ENCODE measurements around the gene VAMP4.
"Not testable (repeated sequence)": the region's sequence is repeated elsewhere in the genome, so short reads cannot be mapped to it uniquely, and the experiment has no call there.

VAMP4 gene

DNA sequence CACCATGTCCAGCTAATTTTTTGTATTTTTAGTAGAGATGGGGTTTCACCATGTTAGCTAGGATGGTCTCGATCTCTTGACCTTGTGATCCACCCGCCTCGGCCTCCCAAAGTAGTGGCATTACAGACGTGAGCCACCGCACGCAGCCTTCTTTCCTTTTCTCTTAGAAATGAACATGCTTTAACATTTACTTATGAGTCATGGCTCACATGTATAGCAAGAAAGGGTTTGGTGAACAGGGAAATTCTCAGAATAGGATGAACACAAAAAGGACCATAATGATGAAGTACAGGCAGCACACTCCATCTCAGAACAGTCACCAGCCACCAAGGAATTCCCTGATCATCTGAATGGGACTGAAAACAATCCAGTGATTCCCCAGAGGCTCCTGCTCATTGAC lies 9.4 kb upstream of the VAMP4 start:
- DNase-seq (ENCODE audit: low spot score): no peak

DNA sequence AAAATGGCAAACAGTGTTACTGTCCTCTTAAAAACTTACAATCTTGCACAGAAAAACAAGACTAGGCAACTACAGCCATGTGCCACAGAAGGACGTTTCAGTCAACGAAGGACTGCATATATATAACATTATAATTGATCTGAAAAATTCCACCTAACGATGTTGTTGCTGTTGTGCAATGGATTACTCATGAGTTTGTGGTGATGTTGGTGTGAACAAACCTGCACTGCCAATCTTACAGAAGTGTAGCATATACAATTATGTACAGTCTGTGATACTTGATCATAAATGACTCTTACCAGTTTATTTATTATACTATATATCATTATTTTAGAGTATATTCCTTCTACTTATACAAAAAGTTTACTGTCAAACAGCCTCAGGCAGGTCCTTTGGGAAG lies 6.8 kb upstream of the VAMP4 start:
- DNase-seq (ENCODE audit: low spot score): no peak

- DNase-seq (ENCODE audit: low spot score): no peak
These were observed 3.1 kb upstream of the VAMP4 start for GRCh38 chr1:171744986-171745385.

DNA sequence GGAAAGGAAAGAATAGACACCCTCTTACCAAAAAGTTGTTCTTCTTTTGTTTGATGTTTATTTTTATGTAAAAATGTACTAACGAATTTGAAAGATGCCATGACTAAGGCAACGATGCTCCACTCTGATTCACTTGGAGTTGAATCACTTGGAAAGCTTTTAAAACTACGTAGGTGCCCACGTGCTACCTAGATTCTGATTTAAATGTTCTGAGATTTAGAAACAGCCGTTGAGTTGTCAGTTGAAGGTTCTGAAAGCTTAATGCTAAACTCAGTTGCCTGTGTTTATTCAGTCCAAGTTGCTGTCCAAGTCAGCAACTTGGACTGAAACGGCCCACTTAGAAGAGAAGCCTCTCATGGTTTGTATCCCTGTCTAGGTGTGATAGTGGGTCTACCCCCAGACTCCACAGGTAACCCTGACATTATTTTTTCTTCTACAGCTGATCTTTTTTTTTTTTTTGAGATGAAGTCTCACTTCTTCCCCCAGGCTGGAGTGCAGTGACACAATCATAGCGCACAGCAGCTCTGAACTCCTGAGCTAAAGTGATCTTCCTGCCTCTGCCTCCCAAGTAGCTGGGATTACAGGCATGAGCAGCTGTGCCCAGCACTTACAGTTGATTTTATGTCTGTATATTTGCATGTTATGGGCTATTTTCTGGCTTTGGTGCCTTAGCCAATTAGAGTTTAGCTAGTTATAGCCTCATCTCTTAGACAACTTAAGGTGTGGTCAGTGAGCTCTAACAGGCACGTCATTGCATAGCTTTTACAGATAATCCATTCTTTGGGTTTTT lies 1.4 kb upstream of the VAMP4 start:
- DNase-seq (ENCODE audit: low spot score): peak; percentile 37

DNA sequence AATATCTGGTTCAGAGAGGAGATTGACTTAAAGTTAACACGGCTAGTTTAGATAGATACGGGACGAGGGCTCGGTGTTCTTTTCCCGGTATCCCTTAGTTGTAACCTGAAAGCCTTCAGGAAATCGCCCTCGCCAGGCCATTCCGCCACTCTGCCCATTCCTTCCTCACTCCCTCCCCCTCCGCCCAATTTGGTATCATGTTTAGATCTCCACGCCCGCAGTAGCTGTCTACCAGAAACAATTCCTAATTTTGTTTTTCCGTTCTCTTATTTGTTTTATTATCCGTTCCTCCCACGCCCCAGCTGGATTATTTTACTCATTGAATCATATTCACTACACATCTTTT lies 685 bp upstream of the VAMP4 start:
- DNase-seq (ENCODE audit: low spot score): no peak

- peak; percentile 53 for DNase-seq (ENCODE audit: low spot score)
These were observed 636 bp downstream of the VAMP4 start for GRCh38 chr1:171740987-171741871.

DNA sequence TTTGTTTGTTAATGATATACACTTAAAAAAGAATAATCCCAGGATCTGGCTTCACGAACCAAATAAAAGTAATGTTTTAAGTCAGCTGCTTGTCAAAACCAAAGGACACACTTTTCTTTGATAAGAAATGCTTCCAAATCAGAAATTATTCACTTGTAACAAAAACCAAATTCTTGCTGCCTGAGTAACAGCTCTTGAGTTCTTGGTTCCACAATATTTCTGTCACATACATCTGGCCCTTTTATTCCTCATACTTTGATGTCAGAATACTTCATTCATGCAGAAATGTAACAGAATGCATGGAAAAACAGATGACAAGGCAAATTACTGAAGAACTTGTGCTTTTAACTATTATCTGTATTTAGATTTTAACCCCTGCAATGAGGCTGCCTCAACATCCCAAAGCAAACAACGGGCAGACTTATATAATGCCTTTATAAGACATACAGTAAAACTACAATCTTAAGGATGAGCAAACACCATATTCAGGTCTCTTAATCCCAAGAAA lies 1.5 kb downstream of the VAMP4 start:
- DNase-seq (ENCODE audit: low spot score): no peak

DNA sequence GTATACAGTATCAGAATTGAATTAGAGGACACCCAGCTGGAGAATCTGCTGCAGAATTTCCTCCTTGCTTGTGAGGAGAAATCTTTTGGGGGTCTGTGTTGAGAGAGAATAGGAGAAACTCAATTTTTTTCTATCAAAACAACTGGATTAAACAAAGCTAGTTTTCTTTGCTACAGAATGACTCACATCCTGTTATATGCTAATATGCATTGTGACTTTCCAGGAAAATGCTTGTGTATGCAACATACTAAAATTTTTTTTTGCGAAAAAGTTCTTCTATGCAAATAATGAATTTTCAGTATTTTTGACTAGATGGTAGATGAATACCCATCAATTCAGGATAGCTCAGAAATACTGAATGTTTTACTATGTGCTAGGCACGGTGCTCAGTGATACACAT lies 2.2 kb downstream of the VAMP4 start:
- DNase-seq (ENCODE audit: low spot score): no peak

DNA sequence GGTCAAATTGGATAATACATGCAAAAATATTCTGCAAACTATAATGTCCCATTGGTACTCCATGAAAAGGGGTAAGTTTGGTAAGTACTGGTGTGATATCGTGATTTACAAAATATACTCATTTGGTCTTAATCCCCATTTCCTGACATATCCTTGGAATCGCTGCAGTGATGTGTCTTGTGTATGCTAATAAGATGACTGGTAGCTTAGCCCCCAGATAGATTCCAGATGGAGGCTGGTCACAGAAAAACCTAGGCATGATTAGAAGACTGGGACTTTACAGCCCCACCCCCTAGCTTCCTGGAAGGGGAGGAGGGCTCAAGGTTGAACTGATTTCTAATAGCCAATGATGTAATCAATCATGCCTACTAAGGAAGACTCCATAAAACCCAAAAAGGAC lies 3.0 kb downstream of the VAMP4 start:
- DNase-seq (ENCODE audit: low spot score): no peak

- no peak for DNase-seq (ENCODE audit: low spot score)
These were observed 5.7 kb downstream of the VAMP4 start for GRCh38 chr1:171736196-171736595.

DNA sequence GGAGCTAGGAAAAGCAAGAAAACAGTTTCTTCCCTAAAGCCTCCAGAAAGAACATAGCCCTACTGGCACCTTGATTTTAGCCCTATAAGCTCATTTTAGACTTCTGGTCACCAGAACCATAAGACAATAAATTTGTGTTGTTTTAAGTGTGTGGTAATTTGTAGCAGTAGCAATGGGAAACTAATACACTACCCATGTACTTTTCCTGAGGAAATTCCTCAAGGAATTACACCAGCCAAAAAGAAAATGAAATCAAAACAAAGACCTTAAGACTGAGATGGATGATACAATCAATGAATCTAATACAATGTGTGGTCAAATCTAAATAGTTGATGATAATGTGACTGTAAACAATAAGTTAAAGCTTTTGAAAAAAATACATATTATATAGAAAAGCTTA lies 11.8 kb downstream of the VAMP4 start:
- DNase-seq (ENCODE audit: low spot score): no peak

- no peak for DNase-seq (ENCODE audit: low spot score)
These were observed 14.1 kb downstream of the VAMP4 start for GRCh38 chr1:171727778-171728177.

DNA sequence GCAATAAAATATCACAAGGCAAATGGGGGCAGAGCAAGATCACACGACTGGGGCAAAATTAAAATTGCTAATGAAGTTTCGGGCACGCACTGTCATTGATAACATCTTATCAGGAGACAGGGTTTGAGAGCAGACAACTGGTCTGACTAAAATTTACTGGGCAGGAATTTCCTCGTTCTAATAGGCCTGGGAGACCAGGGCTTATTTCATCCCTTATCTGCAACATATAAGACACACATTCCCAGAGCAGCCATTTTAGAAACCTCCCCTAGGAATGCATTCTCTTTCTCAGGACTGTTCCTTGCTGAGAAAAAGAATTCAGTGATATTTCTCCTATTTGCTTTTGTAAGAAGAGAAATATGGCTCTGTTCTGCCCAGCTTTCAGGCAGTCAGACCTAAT lies 18.7 kb downstream of the VAMP4 start:
- not testable (repeated sequence) for DNase-seq (ENCODE audit: low spot score)

GRCh38 chr1:171718848-171719247 lies 23.0 kb downstream of the VAMP4 start:
- DNase-seq (ENCODE audit: low spot score): no peak

GRCh38 chr1:171718216-171718615 lies 23.6 kb downstream of the VAMP4 start:
- no peak for DNase-seq (ENCODE audit: low spot score)

DNA sequence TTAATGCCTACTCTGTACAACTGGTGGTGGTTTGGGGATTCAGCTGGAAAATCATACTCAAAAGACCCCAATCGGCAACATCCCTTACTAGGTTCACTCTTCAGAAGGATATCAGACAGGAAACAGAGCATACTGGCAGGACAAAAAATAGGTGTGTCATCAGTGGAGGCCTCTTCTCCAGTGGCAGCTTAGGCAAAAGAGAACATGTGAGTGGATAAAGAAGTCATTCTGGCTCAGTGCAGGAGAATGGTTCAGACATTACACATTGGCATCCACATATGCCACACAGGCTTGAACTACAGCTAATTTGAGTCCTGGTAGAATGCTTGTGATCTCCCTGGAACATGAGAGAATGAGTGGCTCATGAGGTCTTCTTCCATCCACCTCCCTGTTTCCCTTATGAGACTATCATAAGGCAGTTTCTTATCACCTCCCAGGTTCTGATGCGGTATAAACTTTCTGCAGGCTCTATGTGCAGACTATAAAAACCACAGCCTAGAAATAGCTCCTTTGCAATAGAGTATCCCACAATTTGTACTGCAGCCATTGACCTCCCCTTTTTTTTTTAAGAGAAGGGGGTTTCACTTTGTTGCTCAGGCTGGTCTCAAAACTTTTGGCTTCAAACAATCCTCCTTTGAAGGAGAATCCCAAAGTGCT lies 24.7 kb downstream of the VAMP4 start:
- DNase-seq (ENCODE audit: low spot score): no peak

- DNase-seq (ENCODE audit: low spot score): no peak
These were observed 25.2 kb downstream of the VAMP4 start for GRCh38 chr1:171716616-171717015.

GRCh38 chr1:171715813-171716251 lies 26.0 kb downstream of the VAMP4 start:
- no peak for DNase-seq (ENCODE audit: low spot score)

- DNase-seq (ENCODE audit: low spot score): peak; percentile 69
These were observed 29.5 kb downstream of the VAMP4 start for GRCh38 chr1:171712341-171712740.

DNA sequence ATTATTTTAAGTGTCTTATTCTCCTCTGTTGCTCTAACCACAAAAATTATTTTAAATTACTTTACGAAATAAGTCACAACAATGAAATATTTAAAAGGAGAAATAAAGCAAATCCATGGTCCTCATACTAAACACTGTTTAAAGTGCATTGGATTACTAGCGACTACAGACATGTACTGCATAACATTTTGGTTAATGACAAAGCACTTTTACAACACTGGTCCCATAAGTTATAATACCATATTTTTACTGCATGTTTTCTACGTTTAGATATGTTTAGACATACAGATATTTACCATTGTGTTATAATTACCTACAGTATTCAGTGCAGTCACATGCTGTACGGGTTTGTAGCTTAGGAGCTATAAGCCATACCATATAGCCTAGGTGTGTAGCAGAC lies 30.2 kb downstream of the VAMP4 start:
- DNase-seq (ENCODE audit: low spot score): no peak

DNA sequence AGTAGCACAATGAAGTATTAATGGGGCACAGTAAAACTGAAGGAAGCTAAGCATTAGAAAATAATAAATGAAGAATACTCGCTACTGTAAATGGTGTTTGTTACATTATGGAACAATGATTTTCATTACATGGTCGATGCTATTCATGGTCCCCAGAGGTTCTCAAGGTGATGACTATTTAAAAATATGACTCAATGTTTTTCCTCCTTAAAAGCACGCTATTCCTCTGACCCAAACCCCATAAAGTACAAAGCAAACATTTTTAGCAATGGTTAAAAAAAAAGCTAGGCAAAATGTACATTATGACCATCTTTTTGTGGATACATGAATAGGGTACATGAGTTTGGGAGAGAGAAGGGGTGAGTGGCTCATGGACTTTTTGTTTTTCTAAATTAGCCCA lies 34.3 kb downstream of the VAMP4 start:
- DNase-seq (ENCODE audit: low spot score): no peak

DNA sequence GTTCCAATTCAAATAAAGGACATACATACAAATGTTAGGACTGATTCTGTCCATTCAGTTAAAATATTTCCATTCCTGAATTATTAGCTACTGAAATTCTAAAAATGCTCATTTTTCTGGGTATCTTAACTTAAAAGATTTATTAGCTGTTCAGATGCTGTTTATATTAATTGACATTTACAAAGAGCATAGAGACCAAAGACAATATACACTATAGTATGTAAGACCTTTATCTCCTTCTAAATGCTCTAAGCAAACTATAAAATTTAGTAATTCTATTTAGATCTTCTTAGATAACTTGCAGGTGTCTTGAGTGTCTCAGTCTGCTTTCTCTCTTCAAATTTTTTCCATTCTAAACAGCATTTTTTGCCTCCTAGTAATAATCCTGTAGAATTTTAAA lies 39.3 kb downstream of the VAMP4 start:
- no peak for DNase-seq (ENCODE audit: low spot score)

DNA sequence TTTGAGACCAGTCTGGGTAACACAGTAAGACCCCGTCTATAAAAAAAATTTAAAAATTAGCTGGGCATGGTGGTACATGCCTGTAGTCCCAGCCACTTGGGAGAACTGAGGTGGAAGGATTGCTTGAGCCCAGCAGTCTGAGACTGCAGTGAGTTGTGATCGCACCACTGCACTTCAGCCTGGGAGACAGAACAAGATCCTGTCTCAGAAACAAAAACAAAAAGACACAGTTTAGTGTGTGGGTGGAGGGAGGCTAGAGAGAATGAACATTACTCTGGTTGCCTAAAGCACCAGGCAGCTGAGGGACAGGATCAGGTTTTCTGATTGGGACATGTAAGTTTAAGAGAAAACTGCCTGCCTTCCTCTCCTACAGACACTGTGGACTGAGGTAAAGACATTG lies 42.3 kb downstream of the VAMP4 start:
- DNase-seq (ENCODE audit: low spot score): no peak
